Heart right ventricle (tissue), 16 donors: ENCODE results near the gene SPIRE2. TPM values are rescaled to one million over a fixed set of nuclear protein-coding genes. Genes with fewer than 3 reads are reported as not detected.
A peak's percentile ranks its signal among the peaks of the same experiment; 100 is the strongest.

Experiments used
- ATAC-seq, 8 donors: fragments of 200-7000 bp; cut with Tn5 transposase; one replicate each; pipeline ENCODE4 v1.9.1; 2020; ENCODE audit warnings: mild to moderate bottlenecking in 8 of 8, moderate library complexity in 8 of 8, moderate number of reproducible peaks in 1 of 8
- DNase-seq, 2 donors: peaks; one replicate each; pipeline ENCODE4 v3.0.0-alpha.2; 2020
- H3K27ac ChIP-seq, 10 donors: fragments of 200-600 bp; sonication (generic) in 2 of 10; one replicate each; pipeline versions ENCODE4 v1.5.0 to v1.8.0; 2020 to 2022; ENCODE audit warnings: mild to moderate bottlenecking in 3 of 10
- H3K27me3 ChIP-seq, 7 donors: fragments of 200-600 bp; one replicate each; pipeline ENCODE4 v1.8.0; 2021 to 2022; ENCODE audit warnings: mild to moderate bottlenecking in 2 of 7
- H3K36me3 ChIP-seq, 9 donors: fragments of 200-600 bp; sonication (generic) in 1 of 9; one replicate each; pipeline versions ENCODE4 v1.5.0 to v1.8.0; 2020 to 2022; ENCODE audit warnings: mild to moderate bottlenecking in 2 of 9
- H3K4me1 ChIP-seq, 9 donors: fragments of 200-600 bp; sonication (generic) in 1 of 9; one replicate each; pipeline versions ENCODE4 v1.5.0 to v1.8.0; 2020 to 2022; ENCODE audit warnings: mild to moderate bottlenecking in 4 of 9
- H3K4me3 ChIP-seq, 10 donors: fragments of 200-600 bp; sonication (generic) in 2 of 10; one replicate each; pipeline versions ENCODE4 v1.5.0 to v1.8.0; 2020 to 2022; ENCODE audit warnings: mild to moderate bottlenecking in 7 of 10, moderate library complexity in 2 of 10
- H3K9me3 ChIP-seq, 11 donors: fragments of 200-600 bp in 10 of 11; sonication (generic) in 2 of 11; one replicate each; pipeline versions ENCODE4 v1.5.0 to v1.8.0; 2013 to 2022; ENCODE audit warnings: mild to moderate bottlenecking in 2 of 11, control low read depth in 1 of 11, moderate library complexity in 1 of 11
- CTCF ChIP-seq, 9 donors: fragments of 200-600 bp; sonication (generic) in 2 of 9; IDR thresholded peaks; one replicate each; pipeline versions ENCODE4 v1.5.0 to v1.8.0; 2021 to 2022; ENCODE audit warnings: antibody characterized with exemption in 9 of 9, mild to moderate bottlenecking in 5 of 9, moderate library complexity in 1 of 9
- WGBS, 2 donors: extraction: QIAGEN DNeasy Blood & Tissue Kit; methylation state at CpG; one replicate each; pipeline ENCODE4 v1.1.7; 2013; ENCODE audit warnings: inconsistent platforms in 1 of 2; 5-methylcytosine and 5-hydroxymethylcytosine counted together
- intact Hi-C, 10 donors: fragments of 100-400 bp; cut with DNase I; formaldehyde crosslinking; loops; one replicate each; pipeline versions ENCODE4 v1.11.1 to v1.14.2; 2022
- polyA plus RNA-seq, 2 donors: library from polyadenylated mRNA; stranded (reverse); fragments of 200-250 nt; gene quantifications; one replicate each; pipeline ENCODE4 v1.2.3, GENCODE V29; 2013
- total RNA-seq, 10 donors: library from RNA; stranded (reverse); fragmentation: NEBNext Ultra II Directional in 3 of 10; extraction: Animal tissue kit (Norgen Biotek cat#: 25700) in 3 of 10; gene quantifications; one replicate each; pipeline versions ENCODE4 v1.2.1 to v1.2.4, GENCODE V29; 2021 to 2023
- donor health status: Arrhythmogenic right ventricular cardiomyopathy.
- donor health status: ischemic (EF 13 %, LVEDD 7.1; RV severe dilation, severe dysfunction).
- donor health status: healthy with polysubstance abuse.
- donor health status: DM: no; HTN: yes; CAD: no.
- donor health status: DM: no; HTN: no; CAD: no.
- donor health status: ischemic (EF 25% LVEDD 6.9; RV normal size, moderate dysfunction).
- donor health status: ischemic (EF 25% LVEDD 5.7; RV mildly dilated, moderate dysfunction).
- donor health status: healthy.
- donor health status: DM: yes; HTN: yes; CAD: no.
- donor health status: Ischemic cardiomyopathy.
- donor health status: ischemic (EF 35%, LVEDD 5.7; RV mildly dilated, moderate dysfunction).
- donor health status: nonischemic (EF 11% LVEDD 7.7; RV severe dilation, severe dysfunction).
- donor health status: DM: yes; HTN: yes; CAD: no.
- donor health status: PGD.
- donor health status: ischemic (EF 29% LVEDD 5.4; RV normal size, mild dysfunction).
- donor health status: nonischemic (EF 23%, LVEDD 6.1; RV moderate dilation, normal function).

SPIRE2 gene
- total and polyA plus RNA-seq, 12 donors = 0.46 to 1.9 (median 1.2) TPM

GRCh38 chr16:89910717-89911354, 82.6 kb downstream of the SPIRE2 start:
- H3K27me3 ChIP-seq = no peaks in the 10 kb centered on the region
- peak overlapping the region in 2 of 10 donors; percentile 42 for H3K27ac ChIP-seq
- no peak overlapping the region for H3K4me3 ChIP-seq
- peaks cover 0 to 14% (median 9%) of the 10 kb centered on the region in 9 donors for H3K4me1 ChIP-seq
- DNase-seq (no peak), ATAC-seq (peak in 5 of 8 donors; percentile 2 to 18 (median 9))
- intact Hi-C loops = no loop called here
- no peaks in the 10 kb centered on the region for H3K9me3 ChIP-seq
- no peak for TF ChIP-seq CTCF (IDR thresholded peaks at IDR 0.05)
- peaks cover 0 to 63% (median 32%) of the 10 kb centered on the region in 9 donors for H3K36me3 ChIP-seq
- WGBS, 2 donors = 93 to 94% methylated on average over 27 of the region's 27 CpGs

GRCh38 chr16:89911375-89911774, 83.1 kb downstream of the SPIRE2 start:
- ATAC-seq (no peak), DNase-seq (no peak)
- WGBS, 2 donors = 94 to 95% methylated on average over 14 of the region's 14 CpGs
- H3K36me3 ChIP-seq = peaks cover 0 to 58% (median 27%) of the 10 kb centered on the region in 9 donors
- no peak overlapping the region for H3K4me3 ChIP-seq
- no peak for TF ChIP-seq CTCF (IDR thresholded peaks at IDR 0.05)
- H3K9me3 ChIP-seq = no peaks in the 10 kb centered on the region
- intact Hi-C loops = no loop called here
- H3K27me3 ChIP-seq = no peaks in the 10 kb centered on the region
- H3K27ac ChIP-seq = no peak overlapping the region
- peaks cover 0 to 14% (median 9%) of the 10 kb centered on the region in 9 donors for H3K4me1 ChIP-seq

GRCh38 chr16:89912143-89912542, 83.9 kb downstream of the SPIRE2 start:
- no peaks in the 10 kb centered on the region for H3K27me3 ChIP-seq
- no peak overlapping the region for H3K27ac ChIP-seq
- no peak overlapping the region for H3K4me3 ChIP-seq
- no peaks in the 10 kb centered on the region for H3K9me3 ChIP-seq
- ATAC-seq (no peak), DNase-seq (no peak)
- no peak for TF ChIP-seq CTCF (IDR thresholded peaks at IDR 0.05)
- peaks cover 0 to 50% (median 20%) of the 10 kb centered on the region in 9 donors for H3K36me3 ChIP-seq
- intact Hi-C loops = no loop called here
- peaks cover under 1 to 15% (median 9%) of the 10 kb centered on the region in 9 donors for H3K4me1 ChIP-seq
- 87 to 90% methylated on average over 13 of the region's 13 CpGs for WGBS, 2 donors

GRCh38 chr16:89912627-89913026, 84.4 kb downstream of the SPIRE2 start:
- ATAC-seq (no peak), DNase-seq (no peak)
- H3K4me3 ChIP-seq = no peak overlapping the region
- H3K9me3 ChIP-seq = no peaks in the 10 kb centered on the region
- peaks cover 5 to 20% (median 14%) of the 10 kb centered on the region in 9 donors for H3K4me1 ChIP-seq
- TF ChIP-seq CTCF (IDR thresholded peaks at IDR 0.05) = no peak
- H3K27ac ChIP-seq = no peak overlapping the region
- H3K36me3 ChIP-seq = peaks cover 0 to 50% (median 20%) of the 10 kb centered on the region in 9 donors
- intact Hi-C loops = no loop called here
- H3K27me3 ChIP-seq = no peaks in the 10 kb centered on the region
- 68 to 74% methylated on average over 14 of the region's 14 CpGs for WGBS, 2 donors
